Endodermal cell (in vitro differentiated cells): ENCODE measurements around the gene PKD1. TPM values are rescaled to one million over a fixed set of nuclear protein-coding genes. Genes with fewer than 3 reads are reported as not detected.

Experiments used
- DNase-seq: peaks from one replicate; pipeline ENCODE4 v3.0.0-alpha.2; 2017
- H3K27ac ChIP-seq: 2 replicates; pipeline ENCODE4 v1.5.1; 2013; ENCODE audit warnings: mild to moderate bottlenecking, low read depth, low read length, moderate library complexity
- H3K27me3 ChIP-seq: 2 replicates; pipeline ENCODE4 v1.6.1; 2013; ENCODE audit warnings: mild to moderate bottlenecking, low read length, moderate library complexity; ENCODE audit not compliant: insufficient read depth, control insufficient read depth, poor library complexity, severe bottlenecking
- H3K36me3 ChIP-seq: 2 replicates; pipeline ENCODE4 v1.7.0; 2013; ENCODE audit warnings: mild to moderate bottlenecking, low read length, moderate library complexity; ENCODE audit not compliant: control insufficient read depth, insufficient read depth
- H3K4me1 ChIP-seq: one replicate; pipeline ENCODE4 v1.7.0; 2013; ENCODE audit warnings: low read length; ENCODE audit not compliant: control insufficient read depth, insufficient read depth
- H3K4me3 ChIP-seq: 2 replicates; pipeline ENCODE4 v1.5.1; 2013; ENCODE audit warnings: mild to moderate bottlenecking, low read length, moderate library complexity
- H3K9ac ChIP-seq: 2 replicates; pipeline ENCODE4 v1.6.1; 2013; ENCODE audit warnings: mild to moderate bottlenecking, low read length, moderate library complexity; ENCODE audit not compliant: poor library complexity, severe bottlenecking; ENCODE audit errors: extremely low read depth
- H3K9me3 ChIP-seq: 2 replicates; pipeline ENCODE4 v1.6.1; 2013; ENCODE audit warnings: mild to moderate bottlenecking, low read length, moderate library complexity; ENCODE audit not compliant: control insufficient read depth
- H3K27ac Mint-ChIP-seq: 2 replicates; pipeline ENCODE4 v1.8.0; 2020; ENCODE audit warnings: mixed read lengths
- H3K27me3 Mint-ChIP-seq: 2 replicates; pipeline ENCODE4 v1.8.0; 2021; ENCODE audit warnings: mild to moderate bottlenecking, mixed read lengths; ENCODE audit not compliant: insufficient read depth
- H3K36me3 Mint-ChIP-seq: 2 replicates; pipeline ENCODE4 v1.8.0; 2020; ENCODE audit warnings: low read depth, mixed read lengths
- H3K4me1 Mint-ChIP-seq: 2 replicates; pipeline ENCODE4 v1.8.0; 2020; ENCODE audit warnings: mixed read lengths
- H3K4me3 Mint-ChIP-seq: 2 replicates; pipeline ENCODE4 v1.8.0; 2020; ENCODE audit warnings: mild to moderate bottlenecking, moderate library complexity, mixed read lengths
- H3K9me3 Mint-ChIP-seq: 2 replicates; pipeline ENCODE4 v1.8.0; 2020; ENCODE audit warnings: mild to moderate bottlenecking, mixed read lengths
- WGBS, 2 experiments: methylation state at CpG; one replicate each; pipeline versions ENCODE4 v1.1.5 to v1.1.7; 2013; ENCODE audit warnings: missing lambda C conversion rate in 2 of 2, mixed read lengths in 1 of 2; ENCODE audit not compliant: insufficient coverage in 1 of 2, insufficient read length in 1 of 2; 5-methylcytosine and 5-hydroxymethylcytosine counted together
- total RNA-seq, 2 donors: library from RNA; stranded (reverse); fragmentation: NEBNext Ultra II Directional in 1 of 2; extraction: Animal tissue kit (Norgen Biotek cat#: 25700) in 1 of 2; gene quantifications; 2 replicates in 1 of 2; 3 replicates in 1 of 2; pipeline ENCODE4 v1.2.1, GENCODE V29; 2021
- TF ChIP-seq, protein P1 (sequence below): fragments of 200-600 bp; sonication (generic); conservative IDR thresholded peaks from 2 replicates; pipeline ENCODE4 v1.5.0; 2021; ENCODE audit warnings: antibody characterized with exemption, mild to moderate bottlenecking

The PKD1 gene
- total RNA-seq, 2 donors from 2014 or later: 104 to 110 TPM

DNA sequence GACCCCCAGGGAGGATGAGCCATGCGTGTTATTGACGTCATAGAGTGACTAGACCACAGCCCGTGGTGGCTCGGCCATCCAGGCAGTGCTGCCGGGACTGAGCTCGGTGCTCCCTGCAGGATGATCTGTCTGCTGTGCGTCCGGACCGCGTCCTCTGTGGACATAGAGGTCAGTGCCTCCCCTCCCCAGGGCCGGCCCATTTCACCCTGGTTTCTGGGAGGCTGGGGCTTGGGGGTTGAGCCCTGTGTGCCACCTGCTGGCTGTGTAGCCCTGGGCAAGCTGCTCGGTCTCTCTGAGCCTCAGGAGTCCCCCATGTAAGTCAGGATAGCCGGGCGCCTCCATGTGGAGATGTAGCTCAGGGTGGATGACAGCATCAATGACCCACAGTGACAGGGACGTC is 79.6 kb downstream of the PKD1 start:
- Histone ChIP-seq H3K9ac (no peak overlapping the region), H3K27ac (no peak overlapping the region), H3K9me3 (no peaks in the 10 kb centered on the region), H3K4me3 (no peak overlapping the region), H3K27me3 (no peaks in the 10 kb centered on the region), H3K36me3 (peaks cover 8% of the 10 kb centered on the region), H3K4me1 (no peaks in the 10 kb centered on the region)
- WGBS, 2 experiments: 91 to 93% methylated on average over 13 to 15 of the region's 15 CpGs
- TF ChIP-seq, protein P1, sequence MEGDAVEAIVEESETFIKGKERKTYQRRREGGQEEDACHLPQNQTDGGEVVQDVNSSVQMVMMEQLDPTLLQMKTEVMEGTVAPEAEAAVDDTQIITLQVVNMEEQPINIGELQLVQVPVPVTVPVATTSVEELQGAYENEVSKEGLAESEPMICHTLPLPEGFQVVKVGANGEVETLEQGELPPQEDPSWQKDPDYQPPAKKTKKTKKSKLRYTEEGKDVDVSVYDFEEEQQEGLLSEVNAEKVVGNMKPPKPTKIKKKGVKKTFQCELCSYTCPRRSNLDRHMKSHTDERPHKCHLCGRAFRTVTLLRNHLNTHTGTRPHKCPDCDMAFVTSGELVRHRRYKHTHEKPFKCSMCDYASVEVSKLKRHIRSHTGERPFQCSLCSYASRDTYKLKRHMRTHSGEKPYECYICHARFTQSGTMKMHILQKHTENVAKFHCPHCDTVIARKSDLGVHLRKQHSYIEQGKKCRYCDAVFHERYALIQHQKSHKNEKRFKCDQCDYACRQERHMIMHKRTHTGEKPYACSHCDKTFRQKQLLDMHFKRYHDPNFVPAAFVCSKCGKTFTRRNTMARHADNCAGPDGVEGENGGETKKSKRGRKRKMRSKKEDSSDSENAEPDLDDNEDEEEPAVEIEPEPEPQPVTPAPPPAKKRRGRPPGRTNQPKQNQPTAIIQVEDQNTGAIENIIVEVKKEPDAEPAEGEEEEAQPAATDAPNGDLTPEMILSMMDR: peak; percentile 43
- H3K9me3 Mint-ChIP-seq: no peaks in the 10 kb centered on the region
- H3K4me3 Mint-ChIP-seq: no peak overlapping the region
- H3K27ac Mint-ChIP-seq: no peak overlapping the region
- peaks cover 4% of the 10 kb centered on the region for H3K4me1 Mint-ChIP-seq
- peak; percentile 63 for DNase-seq
- H3K36me3 Mint-ChIP-seq: peaks cover 29% of the 10 kb centered on the region
- H3K27me3 Mint-ChIP-seq: no peaks in the 10 kb centered on the region

DNA sequence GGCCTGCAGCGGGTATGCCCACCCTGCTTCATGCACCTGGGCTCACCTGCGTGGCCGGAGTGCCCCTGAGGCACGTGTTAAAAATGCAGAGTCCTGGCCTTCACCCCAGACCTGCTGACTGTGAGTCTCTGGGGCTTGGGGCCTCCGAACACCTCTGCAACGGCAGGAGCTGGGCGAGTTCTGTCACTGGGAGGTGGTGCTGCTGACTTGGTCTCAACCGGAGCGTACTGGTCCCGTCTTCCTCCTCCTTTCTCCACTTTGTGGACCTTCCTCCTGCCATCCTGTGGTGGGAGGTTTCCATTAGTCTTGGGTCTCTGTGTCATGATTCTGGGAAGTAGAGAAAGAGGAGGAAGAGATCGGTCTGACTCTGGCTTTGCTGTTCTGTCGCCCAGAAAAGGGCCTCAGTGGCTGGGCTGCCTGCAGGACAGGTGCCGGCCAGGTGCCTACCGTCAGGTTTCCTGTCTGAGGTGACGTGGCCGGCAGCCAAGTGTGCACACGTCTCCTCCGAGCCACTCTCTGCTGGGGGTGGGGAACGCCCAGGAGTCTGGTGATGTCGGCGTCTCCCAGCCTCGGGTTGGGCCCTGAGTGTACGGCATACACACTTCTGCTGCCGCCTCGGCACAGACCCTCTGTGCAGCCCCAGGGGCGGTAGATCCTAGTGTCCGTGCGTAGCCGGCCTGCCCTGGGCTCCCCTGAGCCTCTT is 81.0 kb downstream of the PKD1 start:
- Mint-ChIP-seq H3K27me3 (no peaks in the 10 kb centered on the region), H3K4me3 (no peak overlapping the region), H3K9me3 (no peaks in the 10 kb centered on the region), H3K36me3 (peaks cover 30% of the 10 kb centered on the region), H3K27ac (no peak overlapping the region), H3K4me1 (peaks cover 4% of the 10 kb centered on the region)
- H3K9me3 ChIP-seq: no peaks in the 10 kb centered on the region
- peaks cover 15% of the 10 kb centered on the region for H3K36me3 ChIP-seq
- WGBS, 2 experiments: 95 to 100% methylated on average over 22 to 29 of the region's 29 CpGs
- TF ChIP-seq, protein P1: no peak
- H3K9ac ChIP-seq: no peak overlapping the region
- H3K4me1 ChIP-seq: no peaks in the 10 kb centered on the region
- DNase-seq: no peak
- no peak overlapping the region for H3K27ac ChIP-seq
- H3K27me3 ChIP-seq: no peaks in the 10 kb centered on the region
- H3K4me3 ChIP-seq: no peak overlapping the region

DNA sequence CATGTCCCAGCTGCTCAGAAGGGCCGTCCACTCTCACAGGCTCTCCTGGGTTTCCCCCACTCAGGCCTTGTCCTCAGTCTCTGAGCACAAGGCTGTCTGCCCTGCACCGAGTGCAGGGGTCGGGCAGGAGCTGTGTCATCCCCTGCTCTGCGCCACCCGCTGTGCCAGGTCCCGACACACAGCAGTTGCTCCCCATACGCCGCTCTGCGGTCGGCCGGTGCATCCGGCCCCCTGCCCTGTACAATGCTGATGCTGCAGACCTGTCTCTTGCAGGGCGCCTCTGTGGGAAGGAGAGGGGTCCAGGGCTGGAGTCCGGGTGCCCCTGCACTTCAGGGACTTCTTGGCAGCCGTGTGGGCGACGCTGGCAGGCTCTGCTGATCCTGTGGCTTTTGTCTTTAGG is 81.8 kb downstream of the PKD1 start:
- 94 to 98% methylated on average over 16 to 17 of the region's 17 CpGs for WGBS, 2 experiments
- Mint-ChIP-seq H3K36me3 (peaks cover 30% of the 10 kb centered on the region), H3K4me3 (no peak overlapping the region), H3K27me3 (no peaks in the 10 kb centered on the region), H3K9me3 (no peaks in the 10 kb centered on the region), H3K4me1 (peaks cover 4% of the 10 kb centered on the region), H3K27ac (no peak overlapping the region)
- no peaks in the 10 kb centered on the region for H3K4me1 ChIP-seq
- H3K36me3 ChIP-seq: peaks cover 15% of the 10 kb centered on the region
- no peak overlapping the region for H3K9ac ChIP-seq
- TF ChIP-seq, protein P1: no peak
- H3K4me3 ChIP-seq: no peak overlapping the region
- H3K27me3 ChIP-seq: no peaks in the 10 kb centered on the region
- no peaks in the 10 kb centered on the region for H3K9me3 ChIP-seq
- no peak for DNase-seq
- H3K27ac ChIP-seq: no peak overlapping the region
